CD4-positive, alpha-beta memory T cell (primary cell): ENCODE data around the gene ADPRHL1. TPM values are rescaled to one million over a fixed set of nuclear protein-coding genes. Genes with fewer than 3 reads are reported as not detected.

Source experiments
- CTCF ChIA-PET: fragments of 350-600 bp; sonication (Branson Sonifier 250); formaldehyde crosslinking; loops from one replicate; lab custom pipeline; 2021; ENCODE audit warnings: inconsistent platforms; ENCODE audit not compliant: partially characterized antibody; lab: Charles Lee
- POLR2A ChIA-PET: fragments of 350-600 bp; sonication (Branson Sonifier 250); formaldehyde crosslinking; loops from one replicate; lab custom pipeline; 2021; ENCODE audit not compliant: partially characterized antibody; lab: Charles Lee
- DNase-seq, 5 donors: peaks; one replicate each; pipeline versions ENCODE4 v3.0.0 to v3.0.0-alpha.2; 2020 to 2022; ENCODE audit warnings: mixed read lengths in 1 of 5
- H3K27ac ChIP-seq: one replicate; pipeline ENCODE4 v1.7.0; 2013; ENCODE audit warnings: low read depth, low read length
- H3K27me3 ChIP-seq: 2 replicates; pipeline ENCODE4 v1.7.0; 2013; ENCODE audit warnings: mild to moderate bottlenecking, low read length, moderate library complexity; ENCODE audit not compliant: insufficient read depth
- H3K36me3 ChIP-seq: 2 replicates; pipeline ENCODE4 v1.7.0; 2013; ENCODE audit warnings: mild to moderate bottlenecking, low read length, moderate library complexity; ENCODE audit not compliant: insufficient read depth
- H3K4me1 ChIP-seq: 2 replicates; pipeline ENCODE4 v1.7.0; 2013; ENCODE audit warnings: mild to moderate bottlenecking, low read length, moderate library complexity; ENCODE audit not compliant: insufficient read depth
- H3K4me3 ChIP-seq, 2 donors: one replicate each; pipeline ENCODE4 v1.7.0; 2013; ENCODE audit warnings: low read length in 2 of 2, mild to moderate bottlenecking in 1 of 2
- H3K9me3 ChIP-seq, 2 donors: one replicate each; pipeline ENCODE4 v1.7.0; 2013; ENCODE audit warnings: low read length in 2 of 2, control low read depth in 1 of 2; ENCODE audit not compliant: control insufficient read depth in 1 of 2
- H3K27ac Mint-ChIP-seq, 7 donors: one replicate each; pipeline ENCODE4 v1.8.0; 2020 to 2021; ENCODE audit warnings: mixed read lengths in 7 of 7, mild to moderate bottlenecking in 6 of 7, inconsistent platforms in 3 of 7, moderate library complexity in 3 of 7
- H3K27me3 Mint-ChIP-seq, 2 donors: one replicate each; pipeline ENCODE4 v1.8.0; 2020 to 2021; ENCODE audit warnings: mixed read lengths in 2 of 2
- H3K36me3 Mint-ChIP-seq, 2 donors: one replicate each; pipeline ENCODE4 v1.8.0; 2020 to 2021; ENCODE audit warnings: mixed read lengths in 2 of 2, inconsistent platforms in 1 of 2, mild to moderate bottlenecking in 1 of 2
- H3K4me1 Mint-ChIP-seq, 4 donors: one replicate each; pipeline ENCODE4 v1.8.0; 2020 to 2021; ENCODE audit warnings: mixed read lengths in 4 of 4, mild to moderate bottlenecking in 1 of 4
- H3K4me3 Mint-ChIP-seq, 8 donors: one replicate each; pipeline ENCODE4 v1.8.0; 2020 to 2021; ENCODE audit warnings: mixed read lengths in 8 of 8, mild to moderate bottlenecking in 7 of 8, moderate library complexity in 6 of 8, inconsistent platforms in 3 of 8
- H3K9me3 Mint-ChIP-seq, 8 donors: one replicate each; pipeline ENCODE4 v1.8.0; 2020 to 2021; ENCODE audit warnings: mixed read lengths in 8 of 8, mild to moderate bottlenecking in 5 of 8, inconsistent platforms in 3 of 8, moderate library complexity in 1 of 8
- intact Hi-C: fragments of 100-400 bp; cut with micrococcal nuclease; formaldehyde crosslinking; loops from one replicate; pipeline ENCODE4 v1.15.1; 2023
- polyA plus RNA-seq, 2 donors: library from polyadenylated mRNA; unstranded; fragments of 300-500 nt; fragmentation: Illumina TruSeq; gene quantifications; one replicate each; pipeline ENCODE4 v1.2.3, GENCODE V29; 2021
- total RNA-seq, 2 experiments: library from RNA; stranded (reverse); gene quantifications; one replicate each; pipeline ENCODE4 v1.2.3, GENCODE V29; 2021

The ADPRHL1 gene
- total and polyA plus RNA-seq, 4 experiments from 2014 or later = 0.09 to 1.5 (median 1.3) TPM; not detected in 1

DNA sequence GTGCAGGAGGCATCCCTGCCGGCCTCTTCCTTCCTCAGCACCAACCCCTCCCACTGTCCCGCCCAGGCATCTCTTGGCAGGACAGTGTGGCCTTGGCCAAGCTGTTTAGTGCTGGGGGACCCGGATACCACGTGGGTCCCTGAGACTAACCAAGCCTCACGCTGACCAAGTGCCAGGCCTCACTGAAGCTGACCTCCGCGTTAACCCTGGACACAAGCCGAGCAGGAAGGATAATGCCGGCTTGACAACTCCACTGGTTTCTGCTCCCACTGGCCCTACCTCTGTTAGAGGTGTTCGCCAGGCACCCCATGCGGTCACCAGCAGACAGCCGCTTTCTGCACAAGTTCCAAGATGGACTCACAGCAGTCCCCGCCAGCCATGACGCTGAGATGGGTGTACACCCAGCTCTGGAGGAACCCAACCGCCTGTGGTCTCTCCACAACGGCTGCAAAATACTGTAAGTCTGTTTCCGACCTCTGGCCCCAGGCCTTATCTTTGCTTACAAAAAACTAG lies 101.7 kb downstream of the ADPRHL1 start:
- Mint-ChIP-seq H3K9me3 (peaks cover 0 to 4% (median 0%) of the 10 kb centered on the region in 8 donors), H3K36me3 (no peaks in the 10 kb centered on the region), H3K27me3 (peaks cover 0 to 3% of the 10 kb centered on the region in 2 donors), H3K4me3 (no peak overlapping the region), H3K4me1 (no peaks in the 10 kb centered on the region), H3K27ac (no peak overlapping the region)
- Histone ChIP-seq H3K27ac (no peak overlapping the region), H3K4me3 (no peak overlapping the region), H3K27me3 (no peaks in the 10 kb centered on the region), H3K9me3 (no peaks in the 10 kb centered on the region), H3K36me3 (no peaks in the 10 kb centered on the region), H3K4me1 (no peaks in the 10 kb centered on the region)
- ChIA-PET CTCF (no interaction called here), POLR2A (no interaction called here)
- intact Hi-C loops = no loop called here
- no peak for DNase-seq

DNA sequence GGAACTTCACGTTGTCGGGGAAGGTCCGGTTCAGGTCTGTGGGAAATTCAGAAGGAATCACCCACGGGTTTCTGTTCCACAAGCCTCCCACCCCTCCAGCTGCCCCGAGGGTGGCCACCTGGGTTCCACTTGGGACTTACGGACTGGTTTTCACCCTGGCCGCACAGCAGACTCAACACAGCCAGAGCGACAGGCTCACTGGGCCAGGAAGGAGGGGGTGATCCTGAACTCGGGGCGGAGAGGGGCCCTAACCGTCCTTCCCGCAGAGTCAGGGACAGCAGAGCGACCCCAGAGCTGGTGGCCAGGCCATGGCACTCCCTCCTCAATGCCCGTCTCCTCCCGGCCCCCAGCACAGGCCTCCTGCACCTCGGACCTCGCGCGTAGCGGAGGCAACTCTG lies 102.4 kb downstream of the ADPRHL1 start:
- H3K27me3 Mint-ChIP-seq = peaks cover 0 to 3% of the 10 kb centered on the region in 2 donors
- ChIA-PET POLR2A (no interaction called here), CTCF (no interaction called here)
- Histone ChIP-seq H3K27me3 (no peaks in the 10 kb centered on the region), H3K27ac (no peak overlapping the region), H3K36me3 (no peaks in the 10 kb centered on the region), H3K4me3 (no peak overlapping the region), H3K9me3 (no peaks in the 10 kb centered on the region), H3K4me1 (no peaks in the 10 kb centered on the region)
- intact Hi-C loops = no loop called here
- no peaks in the 10 kb centered on the region for H3K4me1 Mint-ChIP-seq
- no peak overlapping the region for H3K27ac Mint-ChIP-seq
- H3K9me3 Mint-ChIP-seq = peaks cover 0 to 4% (median 0%) of the 10 kb centered on the region in 8 donors
- H3K4me3 Mint-ChIP-seq = no peak overlapping the region
- DNase-seq = no peak
- H3K36me3 Mint-ChIP-seq = no peaks in the 10 kb centered on the region

DNA sequence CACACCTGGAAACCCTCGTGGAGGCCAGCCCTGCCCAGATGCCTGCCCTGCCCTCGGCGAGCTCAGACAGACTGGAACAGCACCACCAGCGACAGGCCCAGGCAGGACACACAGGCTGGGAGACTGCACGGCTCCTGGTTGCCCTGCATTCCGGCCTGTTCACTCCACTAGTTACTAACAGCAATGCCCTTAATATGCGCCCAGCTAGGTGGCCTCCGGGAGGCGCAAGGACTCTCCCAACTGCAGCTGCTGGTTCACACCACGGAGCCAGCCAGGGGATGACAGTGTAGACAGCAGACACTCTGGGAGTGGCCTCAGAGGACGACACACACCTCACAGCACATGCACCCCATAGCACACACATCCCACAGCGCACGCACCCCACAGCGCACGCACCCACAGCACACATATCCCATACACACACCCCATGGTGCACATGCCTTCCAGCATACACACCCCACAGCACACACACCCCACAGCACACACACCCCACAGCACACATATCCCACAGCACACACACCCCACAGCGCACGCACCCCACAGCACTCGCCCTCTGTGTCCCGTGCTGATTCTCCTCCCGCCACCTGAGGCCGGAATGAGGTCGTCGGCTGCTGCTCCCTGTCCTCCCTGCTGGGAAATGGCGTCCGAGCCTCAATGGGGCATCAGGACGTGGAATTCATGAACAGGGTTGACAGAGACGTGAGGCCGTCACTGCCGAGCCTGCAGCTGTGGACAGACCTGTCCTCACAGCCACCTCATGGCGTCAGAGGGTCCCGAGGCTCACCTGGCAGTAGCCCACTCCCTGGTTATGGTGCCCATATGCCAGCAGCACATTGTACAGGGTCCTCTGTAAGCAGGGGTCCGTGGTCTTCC lies 103.0 kb downstream of the ADPRHL1 start:
- intact Hi-C loops = no loop called here
- Histone ChIP-seq H3K27me3 (no peaks in the 10 kb centered on the region), H3K36me3 (no peaks in the 10 kb centered on the region), H3K4me3 (no peak overlapping the region), H3K9me3 (no peaks in the 10 kb centered on the region), H3K27ac (no peak overlapping the region), H3K4me1 (no peaks in the 10 kb centered on the region)
- DNase-seq = no peak
- H3K27me3 Mint-ChIP-seq = peaks cover 0 to 6% of the 10 kb centered on the region in 2 donors
- H3K4me3 Mint-ChIP-seq = no peak overlapping the region
- H3K4me1 Mint-ChIP-seq = no peaks in the 10 kb centered on the region
- CTCF ChIA-PET = no interaction called here
- H3K36me3 Mint-ChIP-seq = peaks cover 0 to 3% of the 10 kb centered on the region in 2 donors
- POLR2A ChIA-PET = no interaction called here
- peaks cover 0 to 9% (median 5%) of the 10 kb centered on the region in 8 donors for H3K9me3 Mint-ChIP-seq
- no peak overlapping the region for H3K27ac Mint-ChIP-seq

Other genes with a start within 250 kb of the ADPRHL1 start
- 10 to 100 TPM; 78.2 to 79.8 TPM for gene PCID2, start 244.8 kb downstream of the ADPRHL1 start, total RNA-seq
- gene PCID2, start 244.8 kb downstream of the ADPRHL1 start, polyA plus RNA-seq = 100 to 1,000 TPM in 1 of 2 donors, 10 to 100 TPM in 1; 84.8 to 100 TPM
- 10 to 100 TPM; 75.5 to 80.0 TPM for gene CUL4A, start 243.9 kb downstream of the ADPRHL1 start, total RNA-seq
- 10 to 100 TPM; 59.8 to 72.8 TPM for gene CUL4A, start 243.9 kb downstream of the ADPRHL1 start, polyA plus RNA-seq
- 100 to 1,000 TPM; 119 to 126 TPM for gene LAMP1, start 156.2 kb downstream of the ADPRHL1 start, total RNA-seq
- gene LAMP1, start 156.2 kb downstream of the ADPRHL1 start, polyA plus RNA-seq = 10 to 100 TPM; 20.5 to 34.2 TPM
- gene GRTP1, start 89.4 kb downstream of the ADPRHL1 start, total RNA-seq = under 1 TPM; 0.38 to 0.50 TPM
- gene GRTP1, start 89.4 kb downstream of the ADPRHL1 start, polyA plus RNA-seq = under 1 TPM; 0.31 to 0.42 TPM
- 10 to 100 TPM; 31.9 to 34.8 TPM for gene DCUN1D2, start 37.2 kb upstream of the ADPRHL1 start, total RNA-seq
- gene DCUN1D2, start 37.2 kb upstream of the ADPRHL1 start, polyA plus RNA-seq = 1 to 10 TPM; 6.6 to 9.8 TPM
- 10 to 100 TPM; 20.7 to 21.5 TPM for gene TFDP1, start 131.3 kb upstream of the ADPRHL1 start, total RNA-seq
- gene TFDP1, start 131.3 kb upstream of the ADPRHL1 start, polyA plus RNA-seq = 10 to 100 TPM; 57.2 to 63.4 TPM
- not detected for gene ATP4B, start 204.7 kb upstream of the ADPRHL1 start, total RNA-seq
- under 1 TPM in 1 of 2 donors, not detected in 1; 0.21 TPM for gene ATP4B, start 204.7 kb upstream of the ADPRHL1 start, polyA plus RNA-seq
- gene GRK1, start 213.7 kb upstream of the ADPRHL1 start, total RNA-seq = not detected
- gene GRK1, start 213.7 kb upstream of the ADPRHL1 start, polyA plus RNA-seq = not detected